Stimulated activated CD4-positive, alpha-beta T cell treated with anti-CD3 and anti-CD28 coated beads, Interleukin-2, amount 100 ng/mL, for 4 hours (primary cell): ENCODE data around the gene KYAT1.
A peak's percentile ranks its signal among the peaks of the same experiment; 100 is the strongest.
"Not testable (repeated sequence)": the region's sequence is repeated elsewhere in the genome, so short reads cannot be mapped to it uniquely, and the experiment has no call there.

Source experiments
- DNase-seq: peaks from one replicate; pipeline ENCODE4 v3.0.0-alpha.2; 2020; ENCODE audit warnings: low read depth

The KYAT1 gene

DNA sequence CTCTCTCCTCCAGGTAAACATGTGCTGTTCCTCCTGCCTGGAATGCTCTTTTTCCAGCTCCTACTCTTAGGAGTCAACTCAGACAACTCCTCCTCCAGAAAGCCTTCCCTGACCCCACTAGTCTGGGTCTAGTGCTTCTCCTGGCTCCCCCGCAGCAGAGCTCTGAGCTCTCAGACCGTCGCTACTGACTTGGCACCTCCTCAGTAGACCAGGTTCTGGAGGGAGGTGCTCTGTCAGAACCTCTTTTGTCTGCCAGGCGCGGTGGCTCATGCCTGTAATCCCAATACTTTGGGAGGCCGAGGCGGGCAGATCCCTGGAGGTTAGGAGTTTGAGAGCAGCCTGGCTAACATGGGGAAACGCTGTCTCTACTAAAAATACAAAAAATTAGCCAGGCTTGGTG, 3.6 kb upstream of the KYAT1 start:
- no peak for DNase-seq

DNA sequence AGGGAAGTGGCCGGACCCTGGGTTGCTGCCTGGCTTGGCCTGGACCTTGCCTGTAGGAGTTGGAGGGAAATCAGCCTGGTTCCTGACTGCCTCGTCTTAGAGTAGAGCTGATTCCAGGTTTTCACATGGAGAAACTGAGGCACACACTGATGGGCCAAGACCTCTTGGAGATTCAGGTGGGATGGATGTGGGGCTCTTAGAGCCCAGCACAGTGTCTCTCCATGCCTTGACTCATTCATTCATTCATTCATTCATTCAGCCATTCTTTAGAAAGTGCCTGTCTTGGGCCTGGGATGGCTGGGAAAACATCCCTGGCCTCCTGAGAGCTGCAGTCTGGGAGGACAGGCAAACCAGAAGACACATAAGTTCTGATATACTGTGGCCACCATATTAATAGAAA, 2.4 kb upstream of the KYAT1 start:
- DNase-seq = no peak

DNA sequence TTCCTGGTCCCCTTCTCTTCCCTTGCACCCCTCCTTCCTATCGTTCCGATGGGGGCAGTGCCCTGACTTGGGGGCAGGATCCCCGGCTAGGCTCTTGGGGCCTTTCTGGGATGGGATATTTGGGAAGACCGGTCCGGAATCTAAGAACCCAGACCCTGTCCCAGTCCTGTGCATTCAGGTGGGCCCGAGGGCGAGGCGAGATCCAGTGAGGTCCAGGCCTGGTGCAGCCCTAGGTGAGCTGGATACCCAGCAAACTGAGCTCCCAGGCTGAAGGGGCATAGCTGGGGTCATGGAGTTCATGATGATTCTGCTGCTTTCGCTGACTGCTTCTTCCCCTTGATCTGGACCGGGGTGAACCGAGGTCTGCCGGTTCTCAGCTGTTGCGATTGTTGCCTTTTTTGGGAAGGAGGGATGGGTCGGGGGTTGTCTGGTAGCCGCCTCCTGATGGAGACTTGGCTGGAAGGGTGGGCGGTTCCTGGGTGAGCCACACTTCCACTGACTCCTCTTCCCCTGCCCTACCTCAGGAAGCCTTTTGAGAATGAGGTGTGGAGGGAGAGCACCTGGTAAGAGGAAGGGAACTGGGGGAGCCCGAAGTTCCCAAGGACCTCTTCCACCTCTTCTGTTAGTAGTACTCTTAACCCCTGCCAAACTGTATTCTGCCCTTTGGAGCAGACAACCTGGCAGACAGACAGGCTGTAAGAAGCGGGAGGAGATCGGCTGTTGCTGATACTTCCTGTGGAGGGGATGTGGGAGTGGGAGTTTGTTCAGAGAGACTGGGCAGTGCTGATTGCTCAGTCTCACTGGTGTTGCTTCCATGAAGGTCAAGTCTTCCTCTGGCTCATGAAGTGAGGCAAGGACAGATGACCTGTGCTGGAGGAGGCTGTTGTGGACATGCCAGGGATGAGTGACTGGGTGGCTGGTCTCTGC, 1.2 kb upstream of the KYAT1 start:
- DNase-seq = no peak

DNA sequence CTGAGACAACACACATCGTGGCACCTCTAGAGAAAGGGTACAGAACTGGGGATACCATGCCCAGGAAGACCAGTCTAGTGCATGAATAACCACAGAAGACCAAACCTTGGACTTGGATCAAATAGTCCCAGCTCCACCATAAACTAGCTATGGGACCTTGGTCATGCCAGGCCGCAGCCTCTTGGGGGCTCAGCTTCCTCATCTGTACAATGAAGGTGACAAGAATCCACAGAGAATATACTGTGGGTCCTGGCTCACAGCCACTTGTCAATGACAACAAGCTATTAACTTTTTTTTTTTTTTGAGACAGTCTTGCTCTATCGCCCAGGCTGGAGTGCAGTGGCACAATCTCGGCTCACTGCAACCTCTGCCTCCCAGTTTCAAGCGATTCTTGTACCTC, 3.9 kb downstream of the KYAT1 start:
- no peak for DNase-seq

DNA sequence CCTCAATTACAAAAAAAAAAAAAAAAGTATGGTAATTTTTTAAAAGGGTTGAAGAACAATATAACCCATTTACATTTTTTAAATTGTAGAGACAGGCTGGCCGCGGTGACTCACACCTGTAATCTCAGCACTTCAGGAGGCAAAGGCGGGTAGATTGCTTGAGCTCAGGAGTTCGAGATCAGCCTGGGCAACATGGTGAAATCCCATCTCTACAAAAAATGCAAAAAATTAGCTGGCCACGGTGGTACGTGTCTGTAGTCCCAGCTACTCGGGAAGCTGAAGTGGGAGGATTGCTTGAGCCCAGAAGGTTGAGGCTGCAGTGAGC, 10.8 kb downstream of the KYAT1 start:
- not testable (repeated sequence) for DNase-seq

DNA sequence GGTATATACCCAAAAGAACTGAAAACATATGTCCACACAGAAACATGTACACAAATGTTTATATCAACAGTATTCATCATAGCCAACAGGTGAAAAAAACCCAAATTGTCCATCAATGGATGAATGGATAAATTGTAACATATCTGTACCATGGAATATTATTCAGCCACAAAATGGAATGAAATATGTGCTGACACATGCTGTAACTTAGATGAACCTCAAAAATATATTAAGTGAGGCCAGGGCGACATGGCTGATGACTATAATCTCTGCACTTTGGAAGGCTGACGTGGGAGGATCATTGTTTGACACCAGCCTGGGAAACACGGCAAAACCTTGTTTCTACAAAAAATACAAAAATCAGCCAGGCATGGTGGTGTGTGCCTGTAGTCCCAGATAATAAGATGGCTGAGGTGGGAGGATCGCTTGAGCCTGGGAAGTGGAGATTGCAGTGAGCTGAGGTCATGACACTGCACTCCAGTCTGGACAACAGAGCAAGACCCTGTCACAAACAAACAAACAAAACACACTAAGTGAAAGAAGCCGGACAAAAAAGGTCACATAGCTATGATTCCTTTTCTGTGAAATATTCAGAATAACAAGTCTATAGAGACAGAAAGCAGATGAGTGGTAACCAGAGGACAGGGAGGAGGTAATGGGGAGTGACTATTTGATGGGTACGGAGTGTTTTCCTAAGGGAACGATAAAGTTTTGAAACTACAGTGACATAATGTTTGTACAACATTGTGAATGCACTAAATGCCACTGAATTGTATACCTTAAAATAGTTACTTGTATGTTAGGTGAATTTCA, 11.4 kb downstream of the KYAT1 start:
- no peak for DNase-seq

DNA sequence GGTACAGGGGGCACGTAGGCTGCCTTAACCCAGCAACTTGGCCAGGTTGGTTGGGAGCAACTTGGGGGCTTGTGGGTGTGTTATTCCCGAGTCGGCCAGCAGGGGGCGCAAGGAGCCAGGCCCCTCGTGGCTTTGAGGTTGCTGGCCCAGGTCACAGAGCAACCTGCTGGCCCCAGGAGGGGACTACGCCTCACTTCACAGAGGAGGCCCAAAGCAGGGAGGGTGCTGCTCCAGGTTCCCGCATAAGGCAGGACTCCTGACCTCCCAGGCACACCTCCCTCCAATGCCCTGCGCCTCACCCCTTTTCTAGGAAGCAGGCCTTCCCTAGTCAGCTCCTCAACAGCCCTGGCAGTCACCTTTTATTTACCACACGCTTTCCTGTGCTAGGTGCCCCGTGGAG, 18.1 kb downstream of the KYAT1 start:
- DNase-seq = peak; percentile 76

DNA sequence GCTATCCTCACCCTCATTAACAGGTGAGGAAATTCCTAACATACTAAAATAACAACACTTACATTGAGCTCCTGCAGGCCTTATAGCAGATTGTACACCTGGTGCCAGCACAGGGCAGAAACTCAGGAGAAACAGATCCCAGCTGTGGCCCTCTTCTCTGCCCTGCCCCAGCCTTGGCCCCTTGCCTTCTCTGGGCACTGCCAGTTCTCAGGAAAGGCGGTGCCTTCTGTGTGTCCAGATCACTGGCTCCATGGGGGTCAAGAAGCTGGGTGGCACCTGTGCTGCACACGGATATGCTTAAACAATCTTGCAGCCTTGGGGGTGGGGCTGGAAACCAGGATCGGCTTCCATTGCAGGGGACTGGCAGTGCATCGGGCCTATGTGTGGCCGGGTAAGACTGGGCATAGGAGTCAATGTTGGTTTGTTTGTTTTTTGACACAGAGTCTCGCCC, 19.3 kb downstream of the KYAT1 start:
- DNase-seq = no peak

DNA sequence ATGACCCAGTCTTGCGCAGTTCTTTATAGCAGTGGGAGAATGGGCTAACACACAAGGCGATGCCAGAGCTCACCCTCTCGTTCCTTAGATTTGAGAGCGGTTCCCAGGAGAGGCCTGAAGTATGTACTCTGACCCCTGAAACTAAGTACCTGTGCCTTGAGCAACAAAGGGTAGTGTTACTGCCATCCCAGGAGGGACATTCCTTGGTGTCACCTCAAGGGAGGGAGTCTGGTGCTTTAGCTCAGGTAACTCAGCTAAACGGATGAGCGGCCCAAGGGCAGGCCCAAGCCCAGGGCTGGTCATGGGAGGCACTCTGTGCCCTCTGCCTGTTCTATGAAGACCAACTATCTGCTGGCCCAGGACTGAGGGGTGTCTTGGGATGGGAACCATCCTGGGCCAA, 20.2 kb downstream of the KYAT1 start:
- no peak for DNase-seq

DNA sequence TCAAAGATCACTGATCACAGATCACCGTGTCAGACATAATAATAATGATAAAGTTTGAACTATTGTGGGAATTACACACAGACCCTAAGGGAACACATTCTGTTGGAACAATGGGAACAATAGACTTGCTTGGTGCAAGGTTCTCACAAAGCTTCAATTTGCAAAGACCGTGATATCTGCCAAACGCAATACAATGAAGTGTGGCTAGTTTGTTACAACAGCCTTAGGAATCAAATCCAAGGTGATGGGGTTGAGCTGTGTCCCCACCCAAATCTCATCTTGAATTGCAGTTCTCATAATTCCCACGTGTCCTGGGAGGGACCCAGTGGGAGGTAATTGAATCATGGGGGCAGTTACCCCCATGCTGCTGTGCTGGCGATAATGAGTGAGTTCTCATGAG, 20.8 kb downstream of the KYAT1 start:
- no peak for DNase-seq

DNA sequence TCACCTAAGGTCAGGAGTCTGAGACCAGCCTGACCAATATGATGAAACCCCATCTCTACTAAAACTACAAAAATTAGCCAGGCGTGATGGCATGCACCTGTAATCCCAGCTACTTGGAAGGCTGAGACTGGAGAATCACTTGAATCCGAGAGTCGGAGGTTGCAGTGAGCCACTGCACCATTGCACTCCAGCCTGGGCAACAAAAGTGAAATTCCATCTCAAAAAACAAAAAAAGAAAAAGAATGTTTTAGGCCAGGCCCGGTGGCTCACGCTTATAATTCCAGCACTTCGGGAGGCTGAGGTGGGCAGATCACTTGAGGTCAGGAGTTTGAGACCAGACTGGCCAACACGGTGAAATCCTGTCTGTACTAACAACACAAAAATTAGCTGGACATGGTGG, 23.3 kb downstream of the KYAT1 start:
- DNase-seq = not testable (repeated sequence)

DNA sequence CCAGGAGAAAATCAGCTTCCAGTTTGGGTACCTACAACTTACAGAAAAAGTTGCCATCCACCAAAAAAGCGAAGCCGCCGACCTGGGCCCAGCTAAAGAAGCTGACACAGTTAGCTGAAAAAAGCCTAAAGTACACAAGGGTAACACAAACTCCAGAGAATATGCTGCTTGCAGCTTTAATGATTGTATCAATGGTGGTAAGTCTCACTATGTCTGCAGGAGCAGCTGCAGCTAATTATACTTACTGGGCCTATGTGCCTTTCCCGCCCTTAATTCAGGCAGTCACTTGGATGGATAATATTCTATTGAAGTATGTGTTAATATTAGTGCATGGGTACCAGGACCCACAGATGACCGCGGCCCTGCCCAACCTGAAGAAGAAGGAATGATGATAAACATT, 27.3 kb downstream of the KYAT1 start:
- not testable (repeated sequence) for DNase-seq

DNA sequence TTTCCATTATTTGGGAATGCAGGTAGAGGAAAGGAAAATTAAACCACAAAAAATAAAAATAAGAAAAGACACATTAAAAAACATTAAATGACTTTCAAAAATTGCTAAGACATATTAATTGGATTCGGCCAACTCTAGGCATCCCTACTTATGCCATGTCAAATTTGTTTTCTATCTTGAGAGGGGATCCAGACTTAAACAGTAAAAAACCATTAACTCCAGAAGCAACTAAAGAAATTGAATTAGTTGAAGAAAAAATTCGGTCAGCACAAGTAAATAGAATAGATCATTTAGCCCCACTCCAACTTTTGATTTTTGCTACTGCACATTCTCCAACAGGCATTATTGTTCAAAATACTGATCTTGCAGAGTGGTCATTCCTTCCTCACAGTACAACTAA, 29.1 kb downstream of the KYAT1 start:
- DNase-seq = not testable (repeated sequence)

DNA sequence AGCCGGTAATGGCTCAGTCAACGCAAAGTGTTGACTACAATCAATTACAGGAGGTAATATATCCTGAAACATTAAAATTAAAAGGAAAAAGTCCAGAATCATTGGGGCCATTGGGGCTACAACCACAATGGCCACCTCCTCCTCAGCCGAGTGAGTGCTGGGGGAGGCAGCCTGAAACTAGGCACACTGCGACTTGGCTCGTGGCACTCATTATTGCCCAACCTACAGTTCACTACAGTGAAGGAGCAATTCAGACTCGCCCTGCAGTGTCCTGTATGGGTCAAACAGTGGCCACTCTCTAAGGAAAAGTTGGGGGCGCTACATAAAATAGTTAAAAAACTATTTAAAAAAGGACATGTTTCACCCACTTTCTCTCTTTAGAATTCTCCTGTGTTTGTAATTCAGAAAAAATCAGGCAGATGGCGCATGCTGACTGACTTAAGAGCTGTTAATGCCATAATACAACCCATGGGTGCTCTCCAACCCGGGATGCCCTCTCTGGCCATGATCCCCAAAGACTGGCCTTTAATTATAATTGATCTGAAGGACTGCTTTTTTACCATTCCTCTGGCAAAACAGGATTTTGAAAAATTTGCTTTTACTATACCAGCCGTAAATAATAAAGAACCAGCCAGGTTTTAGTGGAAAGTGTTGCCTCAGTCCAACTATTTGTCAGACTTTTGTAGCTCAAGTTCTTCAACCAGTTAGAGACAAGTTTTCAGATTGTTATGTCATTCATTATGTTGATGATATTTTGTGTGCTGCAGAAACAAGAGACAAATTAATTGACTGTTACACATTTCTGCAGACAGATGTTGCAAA, 29.8 kb downstream of the KYAT1 start:
- DNase-seq = not testable (repeated sequence)

DNA sequence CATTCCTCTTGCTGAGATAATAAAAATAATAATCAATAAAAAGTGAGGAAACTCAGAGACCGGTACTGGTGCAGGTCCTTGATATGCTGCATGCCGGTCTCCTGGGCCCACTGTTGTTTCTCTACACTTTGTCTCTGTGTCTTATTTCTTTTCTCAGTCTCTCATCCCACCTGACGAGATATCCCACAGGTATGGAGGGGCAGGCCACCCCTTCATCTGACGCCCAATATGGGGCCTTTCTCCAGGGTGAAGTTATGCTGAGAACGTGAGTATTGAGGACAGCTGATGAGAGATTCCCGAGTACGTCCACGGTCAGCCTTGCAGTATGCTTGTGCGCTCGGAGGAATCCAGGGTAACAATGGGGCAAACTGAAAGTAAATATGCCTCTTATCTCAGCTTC, 30.7 kb downstream of the KYAT1 start:
- not testable (repeated sequence) for DNase-seq

DNA sequence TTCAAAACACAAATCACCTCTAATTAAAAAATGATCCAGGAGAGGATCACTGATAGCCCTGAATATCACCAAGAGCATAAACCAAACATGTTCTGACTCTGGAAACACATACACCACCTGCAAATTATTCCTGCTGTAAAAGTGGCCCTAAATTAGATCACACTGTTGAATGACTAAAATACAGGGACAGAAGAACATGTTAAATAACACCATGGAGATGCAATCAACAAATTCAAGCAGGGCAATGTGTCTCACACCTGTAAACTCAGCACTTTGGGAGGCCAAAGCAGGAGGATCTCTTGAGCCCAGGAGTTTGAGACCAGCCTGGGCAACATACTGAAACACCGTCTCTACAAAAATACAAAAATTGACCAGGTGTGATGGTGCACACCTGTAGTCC, 33.9 kb downstream of the KYAT1 start:
- no peak for DNase-seq

DNA sequence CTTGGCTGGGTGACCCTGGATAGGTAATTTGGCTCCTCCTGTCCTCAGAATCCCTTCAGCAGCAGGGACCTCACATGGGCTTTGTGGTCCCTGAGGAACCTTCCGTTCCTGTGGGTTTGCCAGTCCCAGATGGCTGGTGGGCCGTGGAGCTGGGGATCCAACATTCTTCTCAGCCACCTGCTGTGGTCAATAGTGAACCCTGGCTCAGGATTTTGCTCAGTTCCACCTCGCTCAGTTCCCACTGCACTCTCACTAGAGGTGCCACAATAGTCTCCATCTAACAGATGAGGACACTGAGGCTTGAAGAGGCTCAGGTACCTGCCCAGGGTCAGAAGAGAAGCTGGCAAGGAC, 35.1 kb downstream of the KYAT1 start:
- no peak for DNase-seq

DNA sequence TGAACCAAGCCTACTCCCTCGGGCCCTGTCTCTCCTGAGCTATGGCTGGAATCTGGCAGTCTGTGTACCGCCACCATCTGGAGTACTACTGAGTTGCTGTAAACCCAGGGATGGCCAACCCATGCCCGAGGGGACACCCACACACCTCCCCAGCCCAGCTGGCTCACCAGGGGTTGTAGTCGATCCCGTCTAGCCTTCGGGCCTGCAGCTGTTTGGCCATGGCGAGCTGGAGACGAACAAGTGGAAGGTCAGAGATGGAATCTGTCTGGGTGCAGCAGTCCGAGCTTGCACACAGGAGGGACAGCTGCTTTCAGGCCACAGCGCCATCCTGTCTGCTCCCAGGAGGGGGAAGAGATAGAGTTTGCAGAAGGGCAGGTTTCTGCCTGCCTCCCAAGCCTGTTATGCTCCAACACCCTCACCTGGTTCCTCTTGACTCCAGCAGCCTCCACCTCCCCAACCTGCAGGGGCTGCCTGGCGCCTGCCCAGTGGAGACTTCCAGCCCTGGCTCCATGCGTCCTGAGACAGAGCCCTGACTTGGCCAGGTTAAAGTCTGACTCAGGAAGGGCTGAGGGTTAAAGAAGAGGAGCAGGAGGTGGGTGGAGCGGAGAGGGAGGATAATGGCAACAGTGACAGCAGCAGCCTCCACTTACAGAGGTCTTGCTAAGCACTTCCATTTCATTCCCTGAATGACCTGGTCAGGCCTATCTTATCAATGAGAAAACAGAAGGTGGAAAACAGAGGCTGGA, 36.4 kb downstream of the KYAT1 start:
- no peak for DNase-seq

DNA sequence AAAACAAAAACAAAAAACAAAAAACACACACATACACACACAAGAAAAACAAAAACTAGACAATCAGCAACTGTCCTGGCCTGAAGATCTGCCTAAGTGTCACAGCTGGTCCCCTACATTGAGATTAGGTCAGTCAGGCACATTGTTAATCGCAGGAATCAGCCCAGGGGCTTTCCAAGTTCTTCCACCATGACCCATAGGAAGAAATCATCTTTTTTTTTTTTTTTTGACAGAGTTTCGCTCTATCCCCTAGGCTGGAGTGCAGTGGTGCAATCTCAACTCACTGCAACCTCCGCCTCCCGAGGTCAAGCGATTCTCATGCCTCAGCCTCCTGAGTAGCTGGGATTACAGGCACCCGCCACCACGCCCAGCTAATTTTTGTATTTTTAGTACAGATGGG, 38.6 kb downstream of the KYAT1 start:
- DNase-seq = not testable (repeated sequence)

DNA sequence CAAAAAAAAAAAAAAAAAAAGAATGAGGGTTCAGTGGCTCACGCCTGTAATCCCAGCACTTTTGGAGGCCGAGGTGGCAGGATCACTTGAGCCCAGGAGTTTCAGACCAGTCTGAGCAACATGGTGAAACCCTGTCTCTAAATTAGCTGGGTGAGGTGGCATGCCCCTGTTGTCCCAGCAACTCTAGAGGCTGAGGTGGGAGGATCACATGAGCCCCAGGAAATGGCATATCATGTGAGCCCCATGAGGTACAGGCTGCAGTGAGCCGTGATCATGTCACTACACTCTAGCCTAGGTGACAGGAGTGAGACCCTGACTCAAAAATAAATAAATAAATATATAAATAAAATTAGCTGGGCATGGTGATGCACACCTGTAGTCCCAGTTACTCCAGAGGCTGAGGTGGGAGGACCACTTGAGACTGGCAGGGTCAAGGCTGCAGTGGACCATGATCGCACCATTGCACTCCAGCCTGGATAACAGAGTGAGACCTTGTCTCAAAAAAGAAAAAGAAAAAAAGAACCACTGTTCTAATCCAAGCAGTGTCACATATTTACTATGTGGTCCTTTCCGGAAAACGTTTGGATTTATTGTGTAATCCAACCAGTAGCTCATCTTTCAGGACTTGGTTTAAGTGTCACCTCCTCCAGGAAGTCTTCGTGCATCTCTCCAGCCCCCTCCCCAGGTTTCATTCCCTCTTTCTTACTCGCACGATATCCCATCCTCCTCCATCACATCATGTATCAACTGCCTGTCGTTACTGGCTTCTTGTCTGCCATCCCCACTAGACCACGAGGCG, 39.9 kb downstream of the KYAT1 start:
- DNase-seq = no peak

DNA sequence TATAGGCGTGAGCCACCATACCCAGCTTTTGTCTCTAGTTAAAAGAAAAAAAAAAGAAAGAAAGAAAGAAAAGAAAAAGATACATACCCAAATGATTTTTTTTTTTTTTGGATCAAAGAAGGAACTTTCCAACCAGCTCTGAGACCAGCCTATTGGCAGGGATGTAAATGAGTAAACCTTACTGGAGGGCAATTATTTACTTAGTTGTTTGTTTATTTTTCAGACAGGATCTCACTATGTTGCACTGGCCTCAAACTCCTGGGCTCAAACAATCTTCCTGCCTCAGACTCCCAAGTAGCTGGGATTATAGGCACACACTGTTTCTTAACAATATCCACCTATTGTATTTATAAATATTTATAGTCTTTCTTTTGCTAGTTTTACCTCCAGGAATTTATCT, 41.2 kb downstream of the KYAT1 start:
- no peak for DNase-seq
